Measurements from ENCODE around the gene HLA-A.
"Not testable (repeated sequence)": the region's sequence is repeated elsewhere in the genome, so short reads cannot be mapped to it uniquely, and the experiment has no call there.

Gene HLA-A

DNA sequence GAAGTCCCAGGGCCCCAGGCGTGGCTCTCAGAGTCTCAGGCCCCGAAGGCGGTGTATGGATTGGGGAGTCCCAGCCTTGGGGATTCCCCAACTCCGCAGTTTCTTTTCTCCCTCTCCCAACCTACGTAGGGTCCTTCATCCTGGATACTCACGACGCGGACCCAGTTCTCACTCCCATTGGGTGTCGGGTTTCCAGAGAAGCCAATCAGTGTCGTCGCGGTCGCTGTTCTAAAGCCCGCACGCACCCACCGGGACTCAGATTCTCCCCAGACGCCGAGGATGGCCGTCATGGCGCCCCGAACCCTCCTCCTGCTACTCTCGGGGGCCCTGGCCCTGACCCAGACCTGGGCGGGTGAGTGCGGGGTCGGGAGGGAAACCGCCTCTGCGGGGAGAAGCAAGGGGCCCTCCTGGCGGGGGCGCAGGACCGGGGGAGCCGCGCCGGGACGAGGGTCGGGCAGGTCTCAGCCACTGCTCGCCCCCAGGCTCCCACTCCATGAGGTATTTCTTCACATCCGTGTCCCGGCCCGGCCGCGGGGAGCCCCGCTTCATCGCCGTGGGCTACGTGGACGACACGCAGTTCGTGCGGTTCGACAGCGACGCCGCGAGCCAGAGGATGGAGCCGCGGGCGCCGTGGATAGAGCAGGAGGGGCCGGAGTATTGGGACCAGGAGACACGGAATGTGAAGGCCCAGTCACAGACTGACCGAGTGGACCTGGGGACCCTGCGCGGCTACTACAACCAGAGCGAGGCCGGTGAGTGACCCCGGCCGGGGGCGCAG, at the start of gene HLA-A:
Gene HLA-A, plus strand, starts transcription at position 258 of the 778 bp plus-strand sequence. Its CDS starts 22 bp downstream, at position 280.
- peak; percentile 87 for DNase-seq (ENCODE audit: low read depth)

- no peak for DNase-seq (ENCODE audit: low read depth)
These were observed 49.6 kb upstream of the HLA-A start for GRCh38 chr6:29892696-29893095.

DNA sequence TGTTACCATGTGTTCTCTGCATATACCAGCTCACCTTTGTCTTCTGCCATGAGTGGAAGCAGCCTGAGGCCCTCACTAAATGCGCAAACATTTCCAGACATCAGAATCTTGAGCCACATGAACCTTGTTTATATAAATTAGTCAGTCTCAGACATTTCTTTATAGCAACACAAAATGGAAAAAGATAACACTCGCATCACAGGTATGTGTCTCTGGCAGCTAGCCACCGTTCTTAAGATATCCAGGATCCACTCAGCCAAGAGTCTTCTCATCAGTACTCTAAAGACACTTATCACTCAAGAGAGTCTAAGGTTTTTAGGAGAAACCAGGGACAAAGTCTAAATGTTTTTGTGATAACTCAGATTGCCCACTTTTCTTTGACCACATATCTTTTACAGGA, 43.1 kb upstream of the HLA-A start:
- no peak for DNase-seq (ENCODE audit: low read depth)

GRCh38 chr6:29905286-29905685, 37.0 kb upstream of the HLA-A start:
- DNase-seq (ENCODE audit: low read depth): no peak

- DNase-seq (ENCODE audit: low read depth): no peak
These were observed 34.5 kb upstream of the HLA-A start for GRCh38 chr6:29907637-29908340.

DNA sequence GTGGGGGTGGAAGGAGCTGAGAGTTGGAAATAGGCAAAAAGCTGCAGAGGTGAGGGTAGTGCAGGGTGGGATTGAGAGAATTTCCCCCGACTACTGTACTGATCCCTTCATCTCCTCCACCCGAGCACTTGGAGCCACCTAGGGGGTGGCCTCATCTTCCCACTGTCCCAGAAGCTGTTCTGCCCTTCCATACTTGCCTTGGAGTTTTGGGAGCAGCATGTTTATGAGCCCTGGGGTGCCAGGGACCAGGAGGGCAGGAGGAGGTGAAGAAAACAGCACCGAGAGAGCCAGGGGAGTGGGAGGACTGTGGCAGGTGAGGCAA, 34.0 kb upstream of the HLA-A start:
- DNase-seq (ENCODE audit: low read depth): no peak

DNA sequence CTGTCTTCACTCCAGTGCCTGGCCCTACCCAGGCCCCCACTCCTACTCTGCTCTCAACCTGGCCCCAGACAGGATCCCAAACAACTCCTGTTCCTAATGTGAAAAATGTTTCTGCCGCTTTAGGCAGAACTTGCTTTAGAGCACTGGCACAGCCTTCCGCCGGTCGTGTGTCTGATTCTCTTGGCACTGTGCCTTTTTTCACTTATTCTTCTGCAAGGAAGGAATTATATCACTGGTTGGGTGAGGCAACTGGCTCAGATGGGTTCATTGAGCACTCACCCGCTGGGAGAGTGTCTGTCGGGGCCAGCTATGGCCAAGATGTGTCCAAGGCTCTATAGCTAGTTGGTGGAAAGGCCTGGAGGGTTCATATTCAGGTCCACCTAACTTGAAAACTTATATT, 33.6 kb upstream of the HLA-A start:
- DNase-seq (ENCODE audit: low read depth): no peak

GRCh38 chr6:29909985-29910384, 32.3 kb upstream of the HLA-A start:
- DNase-seq (ENCODE audit: low read depth): no peak

GRCh38 chr6:29912840-29913239, 29.5 kb upstream of the HLA-A start:
- DNase-seq (ENCODE audit: low read depth): no peak

DNA sequence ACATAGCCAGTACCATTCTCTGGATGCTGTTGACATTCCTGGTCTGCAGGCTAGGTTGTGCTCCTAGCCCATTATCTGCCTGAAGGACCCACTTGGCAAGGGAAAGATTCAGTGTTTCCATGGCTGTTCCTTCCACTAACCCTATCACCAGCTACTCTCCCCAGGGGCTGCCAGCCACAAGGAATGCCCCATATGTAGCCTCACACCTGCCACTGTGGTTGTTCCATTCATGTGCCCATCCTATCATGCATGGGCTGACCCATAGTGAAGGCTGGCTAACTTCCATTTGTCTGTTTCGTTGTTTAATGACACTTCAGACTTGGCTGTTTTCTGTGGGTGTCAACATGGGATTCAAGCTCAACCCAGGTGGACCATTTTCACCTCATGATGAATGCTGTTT, 25.6 kb upstream of the HLA-A start:
- DNase-seq (ENCODE audit: low read depth): no peak

- DNase-seq (ENCODE audit: low read depth): no peak
These were observed 24.5 kb upstream of the HLA-A start for GRCh38 chr6:29917857-29918256.

- DNase-seq (ENCODE audit: low read depth): no peak
These were observed 22.6 kb upstream of the HLA-A start for GRCh38 chr6:29919506-29920445.

DNA sequence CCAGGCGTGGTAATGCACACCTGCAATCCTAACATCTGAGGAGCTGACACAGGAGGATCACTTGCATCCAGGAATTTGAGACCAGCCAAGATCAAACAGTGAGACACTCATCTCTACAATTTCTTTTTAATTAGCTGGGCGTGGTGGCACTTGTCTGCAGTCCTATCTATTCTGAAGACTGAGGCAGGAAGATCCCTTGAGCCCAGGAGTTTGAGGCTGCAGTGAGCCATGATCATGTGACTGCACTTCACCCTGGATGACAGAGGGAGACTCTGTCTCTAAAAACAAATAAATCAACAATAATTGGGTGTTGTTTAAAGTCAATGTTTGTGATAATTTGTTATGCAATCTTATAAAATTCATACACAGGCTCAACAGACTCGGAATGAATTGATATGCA, 18.0 kb upstream of the HLA-A start:
- no peak for DNase-seq (ENCODE audit: low read depth)

- no peak for DNase-seq (ENCODE audit: low read depth)
These were observed 17.6 kb upstream of the HLA-A start for GRCh38 chr6:29924731-29925130.

DNA sequence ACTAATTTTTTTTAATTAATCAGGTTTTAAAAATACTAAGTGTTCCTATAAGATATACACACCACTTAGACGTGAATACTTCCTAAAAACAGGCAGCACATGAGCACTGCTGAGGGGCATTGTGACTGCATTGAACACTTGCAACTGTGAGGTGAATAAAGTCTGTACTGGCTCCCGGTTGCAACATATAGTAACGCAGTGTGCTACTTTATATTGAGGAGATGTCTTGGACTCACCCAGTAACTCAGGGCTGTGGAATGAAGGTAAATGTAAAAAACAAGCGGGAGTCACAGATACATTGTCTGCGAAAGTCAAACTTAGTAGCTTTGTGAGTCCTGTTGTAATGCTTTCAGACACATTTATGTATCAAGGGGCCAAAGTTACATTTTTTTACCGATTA, 17.0 kb upstream of the HLA-A start:
- no peak for DNase-seq (ENCODE audit: low read depth)

- no peak for DNase-seq (ENCODE audit: low read depth)
These were observed 16.5 kb upstream of the HLA-A start for GRCh38 chr6:29925727-29926412.

GRCh38 chr6:29926413-29927274, 15.7 kb upstream of the HLA-A start:
- no peak for DNase-seq (ENCODE audit: low read depth)

DNA sequence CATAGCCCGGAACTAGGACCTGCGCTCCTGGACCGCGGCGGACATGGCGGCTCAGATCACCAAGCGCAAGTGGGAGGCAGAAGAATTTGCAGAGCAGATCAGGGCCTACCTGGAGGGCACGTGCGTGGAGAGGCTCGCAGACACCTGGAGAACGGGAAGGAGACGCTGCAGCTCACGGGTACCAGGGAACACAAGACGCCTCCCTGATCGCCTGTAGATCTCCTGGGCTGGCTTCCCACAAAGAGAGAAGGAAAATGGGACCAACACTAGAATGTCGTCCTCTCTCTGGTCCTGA, 15.1 kb upstream of the HLA-A start:
- DNase-seq (ENCODE audit: low read depth): no peak

DNA sequence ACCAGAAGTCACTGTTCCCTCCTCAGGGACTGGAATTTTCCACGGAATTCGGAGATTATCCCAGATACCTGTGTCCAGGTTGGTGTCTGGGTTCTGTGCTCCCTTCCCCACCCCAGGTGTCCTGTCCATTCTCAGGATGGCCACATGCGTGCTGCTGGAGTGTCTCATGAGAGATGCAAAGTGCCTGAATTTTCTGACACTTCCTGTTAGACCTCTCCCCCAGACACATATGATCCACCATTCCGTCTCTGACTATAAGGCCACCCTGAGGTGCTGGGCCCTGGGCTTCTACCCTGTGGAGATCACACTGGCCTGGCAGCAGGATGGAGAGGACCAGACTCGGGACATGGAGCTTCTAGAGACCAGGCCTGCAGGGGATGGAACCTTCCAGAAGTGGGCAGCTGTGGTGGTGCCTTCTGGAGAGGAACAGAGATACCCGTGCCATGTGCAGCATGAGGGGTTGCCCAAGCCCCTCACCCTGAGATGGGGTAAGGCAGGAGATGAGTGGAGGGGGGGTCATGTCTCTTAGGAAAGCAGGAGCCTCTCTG, 14.4 kb upstream of the HLA-A start:
- no peak for DNase-seq (ENCODE audit: low read depth)

GRCh38 chr6:29930047-29930446, 12.3 kb upstream of the HLA-A start:
- DNase-seq (ENCODE audit: low read depth): not testable (repeated sequence)

DNA sequence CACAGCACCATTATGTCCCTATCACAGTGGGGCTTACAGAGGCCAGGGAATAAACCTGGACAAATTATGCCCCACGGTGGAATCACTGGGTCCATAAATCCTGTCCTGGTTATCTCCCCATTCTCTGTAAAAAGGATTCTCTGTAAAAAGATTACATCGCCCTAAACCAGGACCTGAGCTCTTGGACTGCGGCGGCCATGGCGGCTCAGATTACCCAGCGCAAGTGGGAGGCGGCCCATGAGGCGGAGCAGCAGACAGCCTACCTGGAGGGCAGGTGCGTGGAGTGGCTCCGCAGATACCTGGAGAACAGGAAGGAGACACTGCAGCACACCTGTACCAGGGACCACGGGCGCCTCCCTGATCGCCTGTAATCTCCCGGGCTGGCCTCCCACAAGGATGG, 8.4 kb upstream of the HLA-A start:
- no peak for DNase-seq (ENCODE audit: low read depth)
